ENCODE data around the gene LSM10. TPM values are rescaled to one million over a fixed set of nuclear protein-coding genes. Genes with fewer than 3 reads are reported as not detected.

The LSM10 gene
- total RNA-seq, 1 experiment from 2014 or later = 42.2 TPM

- H3K27me3 ChIP-seq (ENCODE audit: insufficient read depth, low read length) = no peaks in the 10 kb centered on the region
- no peak overlapping the region for H4K5ac ChIP-seq (ENCODE audit: insufficient read length, low read depth, low read length)
- H2AFZ ChIP-seq (ENCODE audit: low read length) = no peak overlapping the region
- H4K8ac ChIP-seq (replicated peaks; ENCODE audit: insufficient read length, low read depth, low read length) = no peak overlapping the region
- H4K20me1 ChIP-seq (ENCODE audit: control insufficient read depth, insufficient read depth, insufficient read length) = no peaks in the 10 kb centered on the region
- H2BK15ac ChIP-seq (ENCODE audit: low read depth, low read length) = no peak overlapping the region
- no peak overlapping the region for H3K18ac ChIP-seq (ENCODE audit: insufficient read length, low read depth, low read length)
- H2BK5ac ChIP-seq (ENCODE audit: insufficient read length, low read length) = no peak overlapping the region
- Mint-ChIP-seq H3K36me3 (ENCODE audit: insufficient read depth in 1 of 3, low read depth in 3 of 3) (peaks cover 0 to 9% (median 5%) of the 10 kb centered on the region in 3 experiments; a peak in 3 of 7 replicates), H3K4me1 (peaks cover 18 to 23% of the 10 kb centered on the region in 2 experiments), H3K9me3 (no peaks in the 10 kb centered on the region), H3K4me3 (no peak overlapping the region), H3K27me3 (ENCODE audit: low read depth) (no peaks in the 10 kb centered on the region), H3K27ac (peak overlapping the region; percentile 11 to 66 (median 35); a peak in 5 of 7 replicates)
- H3K56ac ChIP-seq (ENCODE audit: insufficient read length, low read depth, low read length) = no peak overlapping the region
- no peak overlapping the region for H2BK20ac ChIP-seq (ENCODE audit: low read depth, low read length, poor library complexity, severe bottlenecking)
- no peaks in the 10 kb centered on the region for H3K79me1 ChIP-seq (ENCODE audit: insufficient read depth, low read depth, low read length, poor library complexity, severe bottlenecking)
- H3K9me3 ChIP-seq (ENCODE audit: control insufficient read depth, low read depth, low read length) = no peaks in the 10 kb centered on the region
- DNase-seq = no peak
- no peak overlapping the region for H3K4me2 ChIP-seq (ENCODE audit: insufficient read depth, insufficient read length, low read length)
- H3K27ac ChIP-seq (ENCODE audit: insufficient read length, low read depth, low read length) = no peak overlapping the region
- H3T11ph ChIP-seq (ENCODE audit: low read length) = no peak overlapping the region
- H3K23me2 ChIP-seq (ENCODE audit: insufficient read length, low read depth, low read length, poor library complexity, severe bottlenecking) = peaks cover 6% of the 10 kb centered on the region
- H3K23ac ChIP-seq (ENCODE audit: insufficient read length, low read depth, low read length) = no peak overlapping the region
- no peak overlapping the region for H3K9ac ChIP-seq (ENCODE audit: extremely low read depth, insufficient read length, low read length)
- H4K91ac ChIP-seq (ENCODE audit: insufficient read length, low read depth, low read length) = no peak overlapping the region
- H3K14ac ChIP-seq (ENCODE audit: insufficient read depth, low read length) = no peak overlapping the region
- H2BK120ac ChIP-seq (ENCODE audit: low read depth, low read length, poor library complexity, severe bottlenecking) = no peak overlapping the region
- TF ChIP-seq, protein P1, sequence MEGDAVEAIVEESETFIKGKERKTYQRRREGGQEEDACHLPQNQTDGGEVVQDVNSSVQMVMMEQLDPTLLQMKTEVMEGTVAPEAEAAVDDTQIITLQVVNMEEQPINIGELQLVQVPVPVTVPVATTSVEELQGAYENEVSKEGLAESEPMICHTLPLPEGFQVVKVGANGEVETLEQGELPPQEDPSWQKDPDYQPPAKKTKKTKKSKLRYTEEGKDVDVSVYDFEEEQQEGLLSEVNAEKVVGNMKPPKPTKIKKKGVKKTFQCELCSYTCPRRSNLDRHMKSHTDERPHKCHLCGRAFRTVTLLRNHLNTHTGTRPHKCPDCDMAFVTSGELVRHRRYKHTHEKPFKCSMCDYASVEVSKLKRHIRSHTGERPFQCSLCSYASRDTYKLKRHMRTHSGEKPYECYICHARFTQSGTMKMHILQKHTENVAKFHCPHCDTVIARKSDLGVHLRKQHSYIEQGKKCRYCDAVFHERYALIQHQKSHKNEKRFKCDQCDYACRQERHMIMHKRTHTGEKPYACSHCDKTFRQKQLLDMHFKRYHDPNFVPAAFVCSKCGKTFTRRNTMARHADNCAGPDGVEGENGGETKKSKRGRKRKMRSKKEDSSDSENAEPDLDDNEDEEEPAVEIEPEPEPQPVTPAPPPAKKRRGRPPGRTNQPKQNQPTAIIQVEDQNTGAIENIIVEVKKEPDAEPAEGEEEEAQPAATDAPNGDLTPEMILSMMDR (conservative IDR thresholded peaks at IDR 0.05) = no peak
- peaks cover 3% of the 10 kb centered on the region; the same call in 1 of the 2 replicates for H3K4me1 ChIP-seq (ENCODE audit: insufficient read depth, low read length)
- WGBS (ENCODE audit: extremely low coverage, insufficient read length, low lambda C conversion rate) = no CpG with 5 or more reads among the region's 3 CpGs
- H2BK12ac ChIP-seq (ENCODE audit: insufficient read length, low read depth, low read length) = no peak overlapping the region
- peaks cover 12% of the 10 kb centered on the region; the same call in 1 of the 2 replicates for H3K79me2 ChIP-seq (ENCODE audit: insufficient read depth, low read length)
- no peak overlapping the region for H3K4ac ChIP-seq (ENCODE audit: low read depth, low read length)
- H2AK5ac ChIP-seq (ENCODE audit: insufficient read length, low read length) = no peak overlapping the region
These were observed 16.9 kb downstream of the LSM10 start for GRCh38 chr1:36380782-36381181.
